Smooth muscle cell of trachea (primary cell): Measurements from ENCODE around the gene ZNF121. TPM values are rescaled to one million over a fixed set of nuclear protein-coding genes. Genes with fewer than 3 reads are reported as not detected.

Source experiments
- total RNA-seq: library from RNA; depleted of rRNA; stranded (reverse); fragments of >200 nt; gene quantifications from 2 replicates; pipeline ENCODE4 v1.2.1, GENCODE V29; 2014

ZNF121 gene
- 28.4 and 30.4 TPM in 2 replicates for total RNA-seq

DNA sequence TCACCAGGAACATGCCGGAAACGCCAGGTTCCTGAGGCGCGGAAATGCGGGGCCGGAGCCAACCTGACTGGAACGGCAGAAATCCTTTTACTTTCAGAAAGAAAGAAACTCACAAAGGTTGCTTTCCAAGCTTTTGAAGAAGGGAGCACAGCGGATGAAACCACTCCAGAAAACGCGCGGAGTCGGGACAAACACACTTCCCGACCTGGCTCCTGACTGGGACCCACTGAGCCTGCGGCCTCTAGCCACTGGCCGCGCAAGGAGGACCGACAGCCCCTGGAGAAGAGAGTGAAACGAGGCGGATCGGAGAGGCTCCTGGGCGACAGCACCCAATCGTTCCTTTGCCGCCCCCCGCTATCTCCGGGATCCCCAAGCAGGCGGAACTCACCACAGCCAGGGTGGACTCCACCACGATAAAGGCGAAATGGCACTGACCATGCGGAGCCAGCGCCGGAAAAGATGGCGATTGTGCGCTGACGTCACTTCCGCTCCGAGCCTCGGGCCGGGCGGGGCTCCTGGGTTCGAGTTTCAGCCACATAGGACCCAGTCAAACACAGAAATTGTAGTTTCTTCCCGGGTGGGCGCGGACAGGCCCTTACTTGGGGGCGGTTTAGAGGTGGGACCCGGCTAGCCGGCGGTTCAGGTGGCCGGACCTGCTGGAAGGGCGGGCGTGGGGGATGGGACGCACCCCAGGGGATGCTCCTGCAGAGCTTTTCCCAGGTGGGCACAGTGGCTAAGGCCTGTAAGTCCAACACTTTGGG is at the start of gene ZNF121:
Gene ZNF121 (minus strand): TSS at position 432 of the 761 bp plus-strand sequence. CDS start 16,407 bp downstream, outside the sequence.

DNA sequence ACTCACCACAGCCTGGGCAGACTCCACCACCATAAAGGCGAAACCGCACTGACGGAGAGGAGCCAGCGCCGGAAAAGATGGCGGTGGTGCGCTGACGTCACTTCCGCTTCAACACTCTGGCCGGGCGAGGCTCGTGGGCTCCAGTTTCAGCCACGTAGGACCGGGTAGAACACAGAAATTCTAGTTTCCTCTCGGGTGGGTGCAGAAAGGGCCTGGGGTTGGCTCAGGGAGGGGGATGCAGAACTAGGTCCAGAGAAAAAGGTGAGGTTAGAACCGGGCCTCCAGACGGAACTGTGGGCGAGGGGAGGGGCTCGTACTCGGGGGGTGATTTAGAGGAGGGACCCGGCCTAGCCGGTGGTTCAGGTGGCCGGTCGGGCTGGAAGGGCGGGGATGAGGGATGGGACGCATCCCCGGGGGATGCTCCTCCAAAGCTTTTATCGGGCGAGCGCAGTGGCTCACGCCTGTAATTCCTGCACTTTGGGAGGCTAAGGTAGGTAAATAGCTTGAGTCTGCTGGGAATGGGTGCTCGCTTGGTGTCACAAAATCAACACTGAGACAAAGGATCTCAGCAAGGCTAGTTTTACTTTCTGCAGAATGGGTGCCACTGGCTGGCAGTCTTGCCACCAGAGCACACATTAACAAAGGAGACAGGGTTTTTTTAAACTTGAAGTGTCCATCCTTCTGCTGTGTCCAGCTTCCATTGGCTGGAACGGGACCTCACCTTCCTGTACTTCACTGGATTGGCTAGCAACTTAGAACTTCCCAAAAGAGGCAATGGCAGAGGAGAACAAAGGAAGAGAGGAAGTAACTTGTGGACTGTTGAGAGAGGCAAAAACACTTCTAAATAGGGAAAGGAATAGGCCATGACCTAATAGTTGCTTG is 37.1 kb upstream of the ZNF121 start, which contains the start of gene ZNF561:
Gene ZNF561 (minus strand): TSS at position 77 of the 882 bp plus-strand sequence. CDS start 1,776 bp downstream, outside the sequence.

DNA sequence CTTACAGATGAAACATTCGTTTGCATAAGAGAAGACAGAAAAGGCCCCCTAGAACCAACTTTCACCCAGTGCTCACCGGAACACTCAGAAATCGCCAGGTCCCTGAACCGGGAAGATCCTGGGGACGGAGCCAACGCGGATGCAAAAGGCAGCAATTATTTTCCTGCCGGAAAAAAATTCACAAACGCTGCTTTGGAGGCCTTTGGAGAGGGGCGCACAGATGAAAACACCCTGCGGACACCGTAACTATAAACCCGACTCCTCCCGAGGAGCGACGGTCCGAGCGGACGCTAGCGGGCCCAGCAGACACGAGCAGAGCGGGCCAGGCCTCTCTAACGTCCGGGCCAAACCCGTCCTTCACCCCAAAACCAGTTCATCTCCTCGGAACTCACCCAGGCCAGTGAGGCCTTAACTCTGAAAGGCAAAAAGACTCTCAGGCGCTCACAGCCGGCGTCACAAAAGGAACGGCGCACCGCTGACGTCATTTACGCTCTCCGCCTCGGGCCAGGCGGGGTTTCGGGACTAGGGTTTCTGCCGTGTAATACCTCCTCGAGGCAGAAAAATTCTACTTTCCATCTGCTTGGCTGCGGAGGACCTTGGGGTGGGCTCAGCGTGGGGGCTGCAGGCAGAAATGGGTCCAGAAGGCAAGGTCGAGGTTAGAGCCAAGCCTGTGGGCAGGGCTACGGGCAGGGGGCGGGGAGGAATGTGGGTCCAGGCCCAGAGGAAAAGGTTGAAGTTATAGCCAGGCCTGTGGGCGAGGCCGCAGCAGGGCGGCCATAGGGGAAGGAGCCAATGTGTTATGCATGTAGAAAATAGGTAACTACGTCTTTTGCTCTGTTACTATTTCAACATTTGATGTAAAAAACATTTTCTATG is 45.9 kb downstream of the ZNF121 start, which contains the start of gene ZNF426:
Gene ZNF426 (minus strand): TSS at position 463 of the 876 bp plus-strand sequence. CDS start 2,413 bp downstream, outside the sequence.

Other genes with a start within 250 kb of the ZNF121 start
- gene ZNF177, start 221.5 kb downstream of the ZNF121 start, total RNA-seq, result 1.3 and 1.9 TPM in 2 replicates
- 10.8 and 17.5 TPM in 2 replicates for gene ZNF266, start 148.9 kb downstream of the ZNF121 start, total RNA-seq
- gene ZNF560, start 85.9 kb downstream of the ZNF121 start, total RNA-seq, result 1.0 and 2.2 TPM in 2 replicates
- gene ZNF426, start 45.9 kb downstream of the ZNF121 start, total RNA-seq, result 27.2 and 32.7 TPM in 2 replicates
- gene ZNF561, start 36.7 kb upstream of the ZNF121 start, total RNA-seq, result 37.4 and 42.8 TPM in 2 replicates
- gene ZNF562, start 90.6 kb upstream of the ZNF121 start, total RNA-seq, result 22.4 and 23.5 TPM in 2 replicates
- gene ZNF846, start 184.2 kb upstream of the ZNF121 start, total RNA-seq, result 17.3 and 20.2 TPM in 2 replicates
- 22.1 and 35.1 TPM in 2 replicates for gene FBXL12, start 234.6 kb upstream of the ZNF121 start, total RNA-seq
- 126 and 308 TPM in 2 replicates for gene UBL5, start 243.4 kb upstream of the ZNF121 start, total RNA-seq